ENCODE measurements around the gene VIPR2.

- no peak for TF ChIP-seq TAF1 (IDR thresholded peaks at IDR 0.05; ENCODE audit: low read depth, low read length)
- TF ChIP-seq POLR2AphosphoS5 (IDR thresholded peaks at IDR 0.05; ENCODE audit: low read depth, low read length): no peak
- no peak for TF ChIP-seq POLR2A (IDR thresholded peaks at IDR 0.05; ENCODE audit: low read depth, low read length)
- no peak for TF ChIP-seq POU2F2 (IDR thresholded peaks at IDR 0.05; ENCODE audit: low read depth, low read length)
Observed at GRCh38 chr7:158994687-158995086, 150.0 kb downstream of the VIPR2 start.
